SU-DHL-6 (cell line): ENCODE results near the gene CROCC.

Experiments used
- EZH2phosphoT487 ChIP-seq: fragments of 200-600 bp; sonication (generic), shearing (Covaris generic); conservative IDR thresholded peaks from 2 replicates; pipeline ENCODE4 v1.6.1; 2018; ENCODE audit warnings: mild to moderate bottlenecking, antibody characterized with exemption, low read length, moderate library complexity, mixed read lengths
- TF ChIP-seq, protein P1 (sequence below): fragments of 200-600 bp; sonication (generic); IDR thresholded peaks from one replicate; pipeline ENCODE4 v1.5.1; 2017; ENCODE audit warnings: antibody characterized with exemption, mild to moderate bottlenecking, low read length, moderate library complexity; ENCODE audit not compliant: insufficient read depth, poor library complexity, severe bottlenecking

DNA sequence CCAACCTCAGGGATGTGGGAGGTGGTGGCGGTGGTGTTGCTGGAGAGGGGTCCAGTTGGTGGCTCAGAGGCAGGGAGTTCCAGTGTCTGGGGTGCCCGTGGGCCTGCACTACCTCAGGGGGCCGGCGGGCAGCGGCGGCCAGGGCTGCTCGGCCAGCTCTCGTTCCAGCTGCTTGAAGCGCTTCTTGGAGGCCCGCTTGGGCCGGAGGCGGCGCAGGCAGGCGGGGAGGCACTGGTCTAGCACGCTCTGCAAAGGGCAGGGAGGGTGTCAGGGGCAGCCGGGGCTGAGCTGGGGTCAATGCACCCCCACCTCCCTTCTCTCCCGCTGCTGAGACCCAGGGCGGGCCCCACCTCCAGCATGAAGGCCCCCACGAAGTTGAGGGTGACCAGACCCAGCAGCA is 64.4 kb downstream of the CROCC start:
- TF ChIP-seq, protein P1, sequence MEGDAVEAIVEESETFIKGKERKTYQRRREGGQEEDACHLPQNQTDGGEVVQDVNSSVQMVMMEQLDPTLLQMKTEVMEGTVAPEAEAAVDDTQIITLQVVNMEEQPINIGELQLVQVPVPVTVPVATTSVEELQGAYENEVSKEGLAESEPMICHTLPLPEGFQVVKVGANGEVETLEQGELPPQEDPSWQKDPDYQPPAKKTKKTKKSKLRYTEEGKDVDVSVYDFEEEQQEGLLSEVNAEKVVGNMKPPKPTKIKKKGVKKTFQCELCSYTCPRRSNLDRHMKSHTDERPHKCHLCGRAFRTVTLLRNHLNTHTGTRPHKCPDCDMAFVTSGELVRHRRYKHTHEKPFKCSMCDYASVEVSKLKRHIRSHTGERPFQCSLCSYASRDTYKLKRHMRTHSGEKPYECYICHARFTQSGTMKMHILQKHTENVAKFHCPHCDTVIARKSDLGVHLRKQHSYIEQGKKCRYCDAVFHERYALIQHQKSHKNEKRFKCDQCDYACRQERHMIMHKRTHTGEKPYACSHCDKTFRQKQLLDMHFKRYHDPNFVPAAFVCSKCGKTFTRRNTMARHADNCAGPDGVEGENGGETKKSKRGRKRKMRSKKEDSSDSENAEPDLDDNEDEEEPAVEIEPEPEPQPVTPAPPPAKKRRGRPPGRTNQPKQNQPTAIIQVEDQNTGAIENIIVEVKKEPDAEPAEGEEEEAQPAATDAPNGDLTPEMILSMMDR, result no peak
- TF ChIP-seq EZH2phosphoT487, result no peak
